ENCODE results near the gene PIH1D1.

The PIH1D1 gene

GRCh38 chr19:49436381-49437017, 15.1 kb downstream of the PIH1D1 start:
- no peaks in the 10 kb centered on the region for H3K9me2 ChIP-seq (replicated peaks; ENCODE audit: control insufficient read depth, low read length)
- TF ChIP-seq CTCF (IDR thresholded peaks at IDR 0.05; ENCODE audit: low read depth, low read length, poor library complexity, severe bottlenecking) (no peak), EZH2phosphoT487 (IDR thresholded peaks at IDR 0.05; ENCODE audit: borderline replicate concordance, low read length) (no peak)
- no peaks in the 10 kb centered on the region for H4K20me1 ChIP-seq (ENCODE audit: control insufficient read depth, insufficient read depth, low read depth, low read length)
- H3K27me3 ChIP-seq (ENCODE audit: control insufficient read depth, low read length): peaks cover 46% of the 10 kb centered on the region
- no peaks in the 10 kb centered on the region for H3F3A ChIP-seq (ENCODE audit: control insufficient read depth, insufficient read depth)
- no peaks in the 10 kb centered on the region for H3K9me3 ChIP-seq (ENCODE audit: control insufficient read depth, insufficient read depth, low read length)
- no peak overlapping the region for H3K27ac ChIP-seq (ENCODE audit: low read depth, low read length)
- H3K4me1 ChIP-seq (ENCODE audit: control insufficient read depth, low read length): peaks cover 8% of the 10 kb centered on the region
- H3K4me2 ChIP-seq (ENCODE audit: low read length): peak overlapping the region; percentile 11; the same call in 1 of the 2 replicates
- H3K4me3 ChIP-seq (ENCODE audit: low read length): no peak overlapping the region
- H3K36me3 ChIP-seq (ENCODE audit: control insufficient read depth, low read length): no peaks in the 10 kb centered on the region
- H3K79me2 ChIP-seq (ENCODE audit: control insufficient read depth, low read length): no peaks in the 10 kb centered on the region

GRCh38 chr19:49435670-49436069, 15.9 kb downstream of the PIH1D1 start:
- TF ChIP-seq CTCF (IDR thresholded peaks at IDR 0.05; ENCODE audit: low read depth, low read length, poor library complexity, severe bottlenecking) (no peak), EZH2phosphoT487 (IDR thresholded peaks at IDR 0.05; ENCODE audit: borderline replicate concordance, low read length) (no peak)
- no peaks in the 10 kb centered on the region for H3K36me3 ChIP-seq (ENCODE audit: control insufficient read depth, low read length)
- no peaks in the 10 kb centered on the region for H3K9me2 ChIP-seq (replicated peaks; ENCODE audit: control insufficient read depth, low read length)
- H3K27me3 ChIP-seq (ENCODE audit: control insufficient read depth, low read length): peaks cover 42% of the 10 kb centered on the region
- peaks cover 12% of the 10 kb centered on the region for H3K4me1 ChIP-seq (ENCODE audit: control insufficient read depth, low read length)
- H3K79me2 ChIP-seq (ENCODE audit: control insufficient read depth, low read length): no peaks in the 10 kb centered on the region
- H3K4me3 ChIP-seq (ENCODE audit: low read length): no peak overlapping the region
- no peak overlapping the region for H3K27ac ChIP-seq (ENCODE audit: low read depth, low read length)
- no peak overlapping the region for H3K4me2 ChIP-seq (ENCODE audit: low read length)
- no peaks in the 10 kb centered on the region for H3K9me3 ChIP-seq (ENCODE audit: control insufficient read depth, insufficient read depth, low read length)
- no peaks in the 10 kb centered on the region for H3F3A ChIP-seq (ENCODE audit: control insufficient read depth, insufficient read depth)
- no peaks in the 10 kb centered on the region for H4K20me1 ChIP-seq (ENCODE audit: control insufficient read depth, insufficient read depth, low read depth, low read length)

GRCh38 chr19:49434907-49435583, 16.6 kb downstream of the PIH1D1 start:
- Histone ChIP-seq H3K27me3 (ENCODE audit: control insufficient read depth, low read length) (peaks cover 39% of the 10 kb centered on the region), H3K9me3 (ENCODE audit: control insufficient read depth, insufficient read depth, low read length) (no peaks in the 10 kb centered on the region), H3K36me3 (ENCODE audit: control insufficient read depth, low read length) (no peaks in the 10 kb centered on the region), H3F3A (ENCODE audit: control insufficient read depth, insufficient read depth) (no peaks in the 10 kb centered on the region), H3K4me3 (ENCODE audit: low read length) (no peak overlapping the region), H3K4me1 (ENCODE audit: control insufficient read depth, low read length) (peaks cover 19% of the 10 kb centered on the region), H4K20me1 (ENCODE audit: control insufficient read depth, insufficient read depth, low read depth, low read length) (no peaks in the 10 kb centered on the region), H3K79me2 (ENCODE audit: control insufficient read depth, low read length) (no peaks in the 10 kb centered on the region), H3K4me2 (ENCODE audit: low read length) (no peak overlapping the region), H3K27ac (ENCODE audit: low read depth, low read length) (no peak overlapping the region), H3K9me2 (replicated peaks; ENCODE audit: control insufficient read depth, low read length) (no peaks in the 10 kb centered on the region)
- no peak for TF ChIP-seq CTCF (IDR thresholded peaks at IDR 0.05; ENCODE audit: low read depth, low read length, poor library complexity, severe bottlenecking)
- TF ChIP-seq EZH2phosphoT487 (IDR thresholded peaks at IDR 0.05; ENCODE audit: borderline replicate concordance, low read length): no peak
